HG03565 (cell line): ENCODE data around the gene CD6.
"Not testable (repeated sequence)": the region's sequence is repeated elsewhere in the genome, so short reads cannot be mapped to it uniquely, and the experiment has no call there.

ENCODE experiments used
- ATAC-seq: cut with Tn5 transposase; IDR thresholded peaks from one replicate; pipeline ENCODE4 v1.9.1; 2021; ENCODE audit warnings: mild to moderate bottlenecking, moderate library complexity; ENCODE audit not compliant: unreplicated experiment

Gene CD6

GRCh38 chr11:60951904-60952741 lies 19.4 kb upstream of the CD6 start, which contains the start of gene SLC15A3:
Gene SLC15A3 (minus strand): TSS chr11:60952176. CDS start chr11:60951551, 625 bp downstream.
- ATAC-seq = peak; percentile 53

- ATAC-seq = no peak
These were observed 18.7 kb upstream of the CD6 start for GRCh38 chr11:60952742-60953170.

DNA sequence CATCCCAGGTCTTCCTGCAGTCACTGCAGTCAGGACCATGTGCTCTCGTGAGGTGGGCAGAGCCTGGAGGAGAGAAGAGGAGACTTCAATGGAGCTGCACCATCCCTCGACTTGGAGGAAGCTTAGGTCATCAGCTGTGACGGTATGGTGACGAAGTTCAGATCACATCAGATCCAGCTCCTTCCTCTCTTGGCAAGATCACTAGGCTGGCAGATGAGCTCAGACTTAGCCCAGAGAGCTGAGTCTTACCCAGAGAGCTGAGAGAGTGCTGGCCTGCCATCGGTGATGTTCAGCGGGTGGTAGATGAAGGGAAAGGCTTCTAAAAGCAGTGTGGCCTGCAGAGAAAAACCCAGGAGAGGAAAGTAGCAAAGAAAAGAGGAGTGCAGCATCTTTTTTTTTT lies 17.7 kb upstream of the CD6 start:
- no peak for ATAC-seq

- no peak for ATAC-seq
These were observed 17.1 kb upstream of the CD6 start for GRCh38 chr11:60954421-60954820.

DNA sequence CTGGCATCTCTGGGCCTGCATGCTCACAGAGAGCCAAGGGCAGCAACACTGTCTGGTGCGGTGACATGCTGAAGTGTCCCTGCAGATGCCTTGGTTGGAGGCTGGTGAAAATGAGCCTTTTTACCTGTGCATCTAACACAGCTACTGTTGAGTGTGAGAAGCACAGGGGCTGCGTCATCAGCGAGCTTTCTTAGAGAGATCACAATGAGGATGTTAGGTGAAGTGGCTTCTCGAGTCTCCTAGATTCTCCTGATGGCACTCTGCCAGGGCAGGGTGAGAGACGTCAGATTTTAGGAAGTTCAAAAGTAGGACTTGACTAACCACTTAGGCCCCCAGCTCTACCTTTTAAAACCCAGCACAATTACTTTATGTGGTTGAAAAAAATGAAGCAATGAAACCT lies 15.9 kb upstream of the CD6 start:
- ATAC-seq = no peak

DNA sequence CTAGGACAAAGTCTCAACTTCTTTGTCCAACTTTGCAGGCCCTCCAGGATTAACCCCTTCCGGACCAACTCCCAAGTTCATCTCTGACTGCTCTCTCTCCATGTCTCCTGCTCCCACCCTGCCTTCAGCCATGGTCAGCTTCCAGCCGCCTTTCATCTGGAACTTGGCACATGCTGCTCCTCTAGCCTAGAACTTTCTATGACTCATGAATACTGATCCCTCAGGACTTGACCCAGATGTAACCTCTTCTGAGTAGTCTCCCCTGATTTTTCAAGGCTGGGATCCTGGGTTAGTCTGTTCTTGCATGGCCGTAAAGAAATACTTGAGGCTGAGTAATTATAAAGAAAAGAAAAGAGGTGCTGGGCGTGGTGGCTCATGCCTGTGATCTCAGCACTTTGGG lies 14.3 kb upstream of the CD6 start:
- no peak for ATAC-seq

DNA sequence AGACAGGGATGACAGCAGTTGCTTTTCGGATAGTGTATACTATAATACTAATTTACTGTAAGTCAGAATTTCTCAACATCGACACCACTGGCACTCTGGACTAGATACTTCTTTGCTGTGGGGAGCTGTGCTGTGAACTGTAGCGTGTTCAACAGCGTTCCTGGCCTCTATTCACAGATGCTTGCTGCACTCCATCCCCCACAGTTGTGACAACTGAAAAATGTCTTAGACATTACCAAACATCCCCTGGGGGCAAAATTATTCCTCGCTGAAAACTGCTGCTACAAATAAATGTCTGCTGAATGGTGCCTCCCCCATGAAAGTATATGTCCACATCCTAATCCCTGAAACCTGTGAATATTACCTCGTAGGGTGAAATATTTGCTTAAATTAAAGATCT lies 12.0 kb upstream of the CD6 start:
- ATAC-seq = no peak

DNA sequence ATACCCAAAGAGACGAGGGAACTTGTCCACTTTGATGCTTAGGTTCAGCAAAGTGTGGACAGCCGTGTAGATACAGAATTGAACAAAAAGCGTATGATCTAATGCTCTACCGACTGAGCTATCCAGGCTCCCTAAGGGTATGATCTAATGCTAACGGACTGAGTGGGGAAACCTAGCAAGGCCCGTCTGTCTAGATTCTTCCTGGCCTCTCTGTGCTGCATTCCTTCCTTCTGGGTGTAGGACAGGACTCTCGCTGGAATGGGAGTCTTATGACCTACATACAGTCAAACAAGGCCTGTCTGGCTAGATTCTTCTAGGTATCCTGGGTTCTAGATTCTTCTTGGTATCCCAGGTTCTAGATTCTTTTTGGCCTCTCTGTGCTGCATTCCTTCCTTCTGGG lies 11.1 kb upstream of the CD6 start:
- ATAC-seq = no peak

DNA sequence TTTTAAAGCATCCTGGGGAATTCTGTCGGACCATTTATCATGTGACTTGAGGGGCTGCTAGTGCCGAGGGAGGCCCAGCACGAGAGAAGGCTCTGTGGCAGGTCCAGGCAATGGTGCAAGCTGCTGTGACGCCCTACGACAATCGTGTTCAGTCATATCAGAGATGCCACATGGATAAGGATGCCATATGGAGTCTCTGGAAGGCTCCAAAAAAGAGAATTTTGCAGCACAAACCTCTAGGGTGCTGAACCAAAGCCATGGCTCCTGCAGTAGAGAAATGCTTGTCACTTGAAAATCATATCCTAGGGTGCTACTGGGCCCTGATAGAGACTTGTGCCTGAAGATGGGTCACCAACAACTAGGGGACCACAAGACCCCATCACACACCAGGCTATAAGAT lies 6.7 kb upstream of the CD6 start:
- no peak for ATAC-seq

GRCh38 chr11:60966890-60967289 lies 4.6 kb upstream of the CD6 start:
- no peak for ATAC-seq

DNA sequence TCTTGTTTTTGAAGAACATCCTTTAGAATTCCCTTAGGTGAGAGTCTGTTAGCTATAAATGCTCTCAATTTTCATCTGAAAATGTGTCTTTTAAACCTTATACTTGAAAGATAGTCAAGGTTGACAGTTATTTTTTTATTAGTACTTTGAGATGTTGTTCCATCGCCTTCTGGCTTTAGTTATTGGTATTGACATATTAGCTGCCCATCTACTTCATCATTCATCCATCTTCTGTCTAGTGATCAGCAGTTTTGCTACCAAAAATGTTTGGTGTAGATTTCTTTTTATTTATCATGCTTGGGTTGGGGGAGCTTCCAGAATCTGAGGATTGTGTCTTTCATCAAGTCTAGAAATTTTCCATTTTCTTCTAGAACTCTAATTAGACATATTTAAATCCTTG lies 3.3 kb upstream of the CD6 start:
- no peak for ATAC-seq

GRCh38 chr11:60970369-60970774 lies 1.1 kb upstream of the CD6 start:
- ATAC-seq = no peak

GRCh38 chr11:60970890-60971289 lies 590 bp upstream of the CD6 start:
- no peak for ATAC-seq

DNA sequence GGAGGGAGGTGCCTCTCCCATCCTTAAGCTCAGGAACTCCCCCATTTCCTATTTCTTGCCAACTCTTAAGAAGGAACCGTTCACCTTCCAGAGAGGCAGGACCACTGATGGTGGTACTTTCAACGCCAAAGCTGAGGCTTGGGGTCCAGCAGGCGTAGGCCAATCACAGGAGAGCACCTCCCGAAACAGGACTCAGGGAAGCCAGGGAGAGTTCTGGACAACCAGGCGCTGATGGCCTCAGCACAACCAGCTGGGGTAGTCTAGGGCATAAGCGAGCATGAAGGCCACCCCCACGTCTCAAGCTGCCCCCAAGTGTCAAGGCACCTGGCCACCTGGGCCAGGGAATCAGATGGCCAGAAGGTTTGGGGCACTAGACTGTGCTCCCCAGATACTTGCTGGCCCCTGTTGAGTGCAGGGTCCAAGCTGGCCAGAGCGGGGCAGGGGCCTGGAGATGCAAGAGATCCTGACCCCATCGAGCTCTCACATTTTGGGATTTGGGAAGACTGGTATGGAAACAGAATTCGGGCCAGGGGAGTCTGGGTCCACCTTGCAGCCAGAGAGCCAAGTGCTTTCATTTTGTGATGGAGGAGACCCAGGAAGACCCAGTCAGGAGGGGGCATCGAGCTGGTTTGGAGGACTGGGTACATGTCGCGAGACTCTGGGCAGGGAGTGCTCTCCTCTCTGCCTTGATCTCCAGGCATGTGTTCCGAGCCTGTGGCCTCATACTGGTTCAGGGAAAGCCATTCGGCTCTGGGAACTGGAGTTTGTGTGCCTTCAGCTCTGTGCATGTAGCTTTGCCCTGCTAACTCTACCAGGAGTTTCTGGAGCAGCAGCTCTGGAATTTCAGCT lies 926 bp downstream of the CD6 start:
- no peak for ATAC-seq

- no peak for ATAC-seq
These were observed 2.2 kb downstream of the CD6 start for GRCh38 chr11:60973699-60974098.

DNA sequence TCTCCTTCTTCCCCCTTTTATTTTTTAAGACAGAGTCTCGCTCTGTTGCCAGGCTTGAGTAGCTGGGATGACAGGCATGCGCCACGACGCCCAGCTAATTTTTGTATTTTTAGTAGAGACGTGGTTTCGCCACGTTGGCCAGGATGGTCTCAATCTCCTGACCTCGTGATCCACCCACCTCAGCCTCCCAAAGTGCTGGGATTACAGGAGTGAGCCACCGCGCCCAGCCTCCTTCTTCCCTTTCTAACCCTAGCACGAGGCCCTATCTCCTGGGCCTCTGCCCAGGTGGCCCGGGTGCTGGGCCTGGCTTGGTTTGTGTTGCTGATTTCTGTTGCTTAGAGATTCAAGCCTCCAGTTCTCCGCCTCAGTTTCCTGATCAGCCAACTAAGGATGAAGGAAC lies 2.8 kb downstream of the CD6 start:
- not testable (repeated sequence) for ATAC-seq

DNA sequence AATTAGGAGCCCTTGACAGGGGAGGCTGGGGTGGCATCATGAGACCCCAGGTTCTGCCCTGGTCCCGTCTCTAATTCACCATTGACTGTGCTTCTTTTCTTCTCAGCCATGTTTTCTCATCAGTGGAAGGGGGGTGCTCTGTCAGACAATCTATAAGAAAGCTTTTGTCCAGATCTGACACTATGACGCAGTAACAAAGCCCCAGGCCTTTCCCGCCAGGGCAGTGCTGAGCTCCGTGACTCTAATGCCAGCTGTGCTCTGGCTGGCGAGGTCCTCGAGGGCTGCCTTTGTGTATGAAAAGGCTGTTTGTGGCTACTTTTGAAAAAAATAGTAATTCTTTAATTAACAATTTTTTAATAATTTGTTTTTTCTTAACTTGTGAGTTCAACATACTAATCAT lies 3.2 kb downstream of the CD6 start:
- ATAC-seq = no peak

- no peak for ATAC-seq
These were observed 5.7 kb downstream of the CD6 start for GRCh38 chr11:60977224-60977623.

DNA sequence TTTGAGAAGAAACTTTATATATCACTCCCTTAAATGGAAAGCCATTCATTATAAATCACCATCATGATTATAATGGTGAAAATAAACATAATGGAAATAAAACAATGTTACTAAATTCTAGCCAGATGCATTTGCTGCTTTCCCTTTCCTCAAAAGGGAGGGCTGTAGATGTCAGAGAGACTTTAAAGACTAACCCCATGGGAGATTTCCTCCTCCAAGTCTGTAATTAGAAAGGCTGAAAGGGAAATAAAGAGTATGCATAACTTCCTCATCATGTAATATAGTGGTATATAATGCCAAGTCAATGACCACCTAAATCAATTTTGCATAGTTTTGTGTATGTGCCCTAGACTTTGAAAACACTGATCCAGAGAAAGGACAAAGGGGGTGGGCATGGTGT lies 6.4 kb downstream of the CD6 start:
- no peak for ATAC-seq

GRCh38 chr11:60978546-60979380 lies 7.3 kb downstream of the CD6 start:
- ATAC-seq = peak; percentile 49

DNA sequence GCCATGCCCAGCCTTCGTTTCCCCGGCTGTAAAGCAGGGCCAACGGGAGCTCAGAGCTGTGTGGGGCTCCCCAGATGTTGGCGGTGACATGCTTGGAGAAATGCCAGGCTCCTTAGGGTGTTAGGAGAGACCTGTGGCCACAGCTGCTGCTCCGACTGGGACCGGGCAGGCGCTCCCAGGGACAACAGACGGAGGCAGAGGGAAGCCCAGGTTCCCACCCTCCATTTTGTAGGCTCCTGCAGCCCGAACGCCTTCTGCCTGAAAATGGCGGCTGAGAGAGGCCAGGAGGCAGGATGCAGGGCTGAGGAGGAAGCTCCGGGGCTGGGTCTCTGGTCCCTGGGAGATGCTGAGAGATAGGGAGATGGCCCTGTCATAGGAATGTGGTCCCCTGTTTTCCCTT lies 10.0 kb downstream of the CD6 start:
- ATAC-seq = no peak
